ENCODE data around the gene CPLX1. TPM values are rescaled to one million over a fixed set of nuclear protein-coding genes. Genes with fewer than 3 reads are reported as not detected.

The CPLX1 gene
- total RNA-seq, 1 experiment from 2014 or later = not detected

DNA sequence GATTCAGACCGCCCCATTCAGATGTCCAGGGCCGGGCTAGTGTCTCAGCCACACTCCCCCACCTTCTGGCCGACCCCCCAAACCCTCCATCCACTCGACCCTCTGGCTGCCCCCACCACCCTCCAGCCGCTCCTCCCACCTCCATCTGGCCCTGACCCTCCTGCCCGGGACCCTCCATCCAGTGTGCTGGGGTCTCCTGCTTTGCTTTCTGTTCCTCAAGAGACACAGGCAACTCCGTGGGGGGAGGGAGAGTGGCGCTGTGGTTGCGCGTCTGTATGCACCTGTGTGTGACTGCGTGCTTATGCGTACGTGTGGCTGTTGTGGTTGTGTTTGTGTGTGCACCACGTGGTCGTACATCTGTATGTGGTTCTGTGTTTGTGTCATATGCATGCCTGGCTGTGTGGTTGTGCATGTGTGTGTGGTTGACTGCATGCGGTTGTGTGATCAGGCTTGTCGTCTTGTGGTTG, 33.3 kb downstream of the CPLX1 start:
- Histone ChIP-seq H3K4me1 (replicated peaks) (no peaks in the 10 kb centered on the region), H3K36me3 (no peaks in the 10 kb centered on the region), H3K27me3 (replicated peaks) (peaks cover 13% of the 10 kb centered on the region), H3K4me3 (no peak overlapping the region), H3K27ac (no peak overlapping the region), H3K9me3 (replicated peaks) (no peaks in the 10 kb centered on the region)
- DNase-seq (ENCODE audit: low read depth in 1 of 2, low spot score in 2 of 2) = no peak

DNA sequence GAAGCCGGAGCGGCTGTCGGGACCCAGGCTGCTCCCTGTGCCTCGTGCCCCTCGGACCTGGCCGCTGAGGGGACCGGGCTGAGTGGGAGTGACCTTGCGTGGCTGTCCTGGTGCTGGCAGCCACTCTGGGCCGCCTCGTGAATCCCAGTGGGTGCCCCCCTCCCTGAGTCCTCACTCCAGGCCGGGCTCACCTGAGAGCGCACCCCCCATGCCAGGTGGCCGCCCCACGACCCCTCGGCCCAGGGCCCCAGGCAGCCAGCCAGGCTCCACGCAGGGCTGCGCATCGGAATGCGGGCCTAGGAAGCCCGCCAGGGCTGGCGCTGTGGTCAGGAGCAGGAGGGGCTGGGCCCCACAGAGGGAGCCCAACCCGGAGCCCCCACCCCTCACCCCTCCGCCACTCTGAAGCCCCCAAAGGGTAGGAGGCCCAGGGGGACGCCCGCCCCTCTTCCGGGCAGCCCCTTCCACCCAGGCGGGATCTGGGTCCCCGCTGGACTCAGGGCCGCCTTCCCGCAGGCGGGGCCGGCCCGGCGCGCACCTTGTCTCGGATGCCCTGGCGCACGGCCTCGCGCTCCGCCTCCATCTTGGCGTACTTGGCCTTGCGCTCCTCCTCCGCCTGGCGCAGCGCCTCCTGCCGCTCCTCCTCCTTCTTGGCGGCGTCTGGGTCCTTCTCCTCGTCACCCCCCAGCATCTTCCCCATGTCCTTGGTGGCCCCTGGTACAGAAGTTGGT, 33.9 kb downstream of the CPLX1 start:
- Histone ChIP-seq H3K27ac (no peak overlapping the region), H3K36me3 (no peaks in the 10 kb centered on the region), H3K9me3 (replicated peaks) (no peaks in the 10 kb centered on the region), H3K27me3 (replicated peaks) (peaks cover 13% of the 10 kb centered on the region), H3K4me3 (no peak overlapping the region), H3K4me1 (replicated peaks) (no peaks in the 10 kb centered on the region)
- DNase-seq (ENCODE audit: low read depth in 1 of 2, low spot score in 2 of 2) = no peak

DNA sequence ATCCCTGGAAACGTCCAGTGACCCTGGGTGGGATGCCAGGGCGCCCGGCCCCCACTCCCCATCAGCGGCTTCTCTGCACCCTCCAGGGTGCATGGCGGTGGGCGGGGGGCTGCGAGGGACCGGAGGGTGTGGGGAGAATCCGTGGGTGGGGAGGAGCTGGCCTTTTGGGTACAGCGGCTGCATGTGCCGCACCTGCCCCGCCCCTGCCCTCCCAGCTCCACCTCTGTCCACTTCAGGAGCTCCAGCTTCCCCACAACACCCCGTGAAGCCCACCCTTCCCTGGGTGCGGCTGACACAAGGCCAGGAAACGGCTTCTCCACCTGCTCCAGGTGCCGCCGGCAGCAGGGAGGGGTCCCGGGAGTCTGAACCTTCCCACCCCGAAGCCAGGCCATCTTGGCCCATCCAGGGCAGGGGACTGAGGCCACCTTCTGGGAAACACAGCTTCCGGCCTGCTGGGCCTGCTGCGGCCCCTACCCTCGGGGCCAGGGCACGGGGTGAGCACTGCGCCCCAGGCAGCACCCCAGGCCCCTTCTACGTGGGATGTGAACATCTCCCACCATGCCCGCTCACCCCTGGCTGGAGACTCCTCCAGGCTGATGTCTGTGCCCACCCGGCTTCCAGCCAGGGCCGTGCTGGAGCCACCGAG, 34.6 kb downstream of the CPLX1 start:
- H3K27me3 ChIP-seq (replicated peaks) = peaks cover 13% of the 10 kb centered on the region
- H3K4me3 ChIP-seq = no peak overlapping the region
- H3K9me3 ChIP-seq (replicated peaks) = no peaks in the 10 kb centered on the region
- H3K4me1 ChIP-seq (replicated peaks) = no peaks in the 10 kb centered on the region
- no peaks in the 10 kb centered on the region for H3K36me3 ChIP-seq
- DNase-seq (ENCODE audit: low read depth in 1 of 2, low spot score in 2 of 2) = no peak
- H3K27ac ChIP-seq = no peak overlapping the region

DNA sequence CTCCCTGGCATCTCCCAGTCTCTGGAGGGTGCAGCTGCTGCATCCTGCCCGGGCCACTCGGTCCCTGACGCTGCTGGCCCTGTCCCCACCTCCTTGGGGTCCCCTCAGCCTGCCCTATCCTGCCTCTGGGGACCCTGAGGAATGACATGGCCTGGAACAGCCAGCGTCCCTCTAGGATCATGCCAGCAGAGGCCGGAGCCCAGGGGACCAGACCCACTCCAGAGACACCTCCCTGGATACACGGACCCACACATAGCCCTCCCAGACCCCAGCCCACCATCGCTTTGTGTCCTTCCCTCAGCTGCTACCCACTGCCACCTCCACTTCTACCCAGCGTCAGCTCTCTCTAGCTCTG, 35.5 kb downstream of the CPLX1 start:
- Histone ChIP-seq H3K27ac (no peak overlapping the region), H3K27me3 (replicated peaks) (peaks cover 13% of the 10 kb centered on the region), H3K4me3 (no peak overlapping the region), H3K9me3 (replicated peaks) (no peaks in the 10 kb centered on the region), H3K36me3 (no peaks in the 10 kb centered on the region), H3K4me1 (replicated peaks) (no peaks in the 10 kb centered on the region)
- DNase-seq (ENCODE audit: low read depth in 1 of 2, low spot score in 2 of 2) = no peak

DNA sequence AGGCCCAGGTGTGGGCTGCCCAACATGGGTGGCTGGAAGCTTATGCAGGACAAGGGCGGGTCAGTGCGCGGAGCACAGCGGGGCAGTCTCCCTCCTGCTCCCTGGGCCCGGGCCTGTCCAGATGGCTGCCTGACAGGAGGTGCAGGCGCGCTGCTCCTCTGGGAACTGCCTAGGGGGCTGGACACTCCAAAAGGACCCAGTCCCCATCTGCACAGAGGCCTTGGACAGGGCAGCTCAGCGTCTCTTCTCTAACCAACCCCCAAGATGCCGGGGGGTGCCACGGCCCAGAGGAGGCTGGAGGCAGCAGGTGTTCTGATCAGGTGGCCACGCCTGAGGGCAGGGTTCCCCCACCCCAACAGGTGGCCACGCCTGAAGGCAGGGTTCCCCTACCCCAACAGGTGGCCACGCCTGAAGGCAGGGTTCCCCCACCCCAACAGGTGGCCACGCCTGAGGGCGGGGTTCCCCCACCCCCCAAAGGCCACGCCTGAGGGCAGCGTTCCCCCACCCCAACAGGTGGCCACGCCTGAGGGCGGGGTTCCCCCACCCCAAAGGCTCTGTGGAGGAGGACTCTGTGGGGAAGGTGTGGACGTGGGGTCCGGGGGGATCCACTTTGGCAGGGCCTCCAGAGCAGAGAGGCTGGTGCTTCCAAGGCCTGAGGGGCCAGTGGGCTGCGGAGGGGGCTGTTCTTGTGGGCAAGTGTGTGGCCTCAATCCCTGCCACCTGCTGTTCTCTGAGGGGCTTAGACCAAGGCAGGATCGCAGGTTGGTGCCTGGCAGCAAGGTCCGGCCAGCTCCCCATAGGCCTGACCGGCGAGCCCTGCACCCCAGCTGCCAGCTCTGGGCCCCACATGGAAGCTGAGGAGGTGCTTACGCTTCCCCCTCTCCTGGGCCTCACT, 36.1 kb downstream of the CPLX1 start:
- Histone ChIP-seq H3K36me3 (no peaks in the 10 kb centered on the region), H3K4me3 (no peak overlapping the region), H3K27ac (no peak overlapping the region), H3K9me3 (replicated peaks) (no peaks in the 10 kb centered on the region), H3K4me1 (replicated peaks) (no peaks in the 10 kb centered on the region), H3K27me3 (replicated peaks) (peaks cover 13% of the 10 kb centered on the region)
- DNase-seq (ENCODE audit: low read depth in 1 of 2, low spot score in 2 of 2) = no peak

DNA sequence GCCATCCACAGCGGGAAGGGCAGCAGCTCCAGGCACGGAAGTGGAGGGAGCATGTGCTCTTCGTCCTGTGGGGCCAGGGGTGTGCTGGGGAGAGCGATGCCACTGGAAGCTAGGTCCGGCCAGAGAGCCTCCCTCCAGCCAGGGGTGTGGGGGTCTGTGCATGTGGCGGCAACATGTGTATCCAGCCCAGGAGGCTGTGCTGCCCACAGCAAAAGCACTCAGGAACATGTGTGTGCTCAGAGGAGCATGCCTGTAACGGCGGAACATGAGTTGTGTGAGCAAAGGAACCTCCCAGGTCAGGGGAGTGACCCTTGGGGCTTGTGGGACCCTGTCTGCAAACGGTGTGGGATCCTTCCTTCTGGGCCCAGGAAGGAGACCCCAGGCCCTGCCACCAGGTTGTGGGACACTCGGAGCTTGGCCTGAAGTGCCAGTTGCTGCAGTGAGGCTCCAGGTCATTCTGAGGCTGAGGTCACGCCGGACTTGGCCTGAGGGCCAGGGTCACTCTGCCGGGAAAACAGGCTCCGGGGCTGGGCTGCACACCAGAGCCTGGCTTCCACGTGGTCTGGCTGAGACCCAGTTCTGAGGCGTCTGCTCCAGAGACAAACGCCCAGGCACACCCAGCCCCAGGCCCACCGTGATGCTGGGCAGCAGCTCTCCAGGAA, 37.2 kb downstream of the CPLX1 start:
- no peaks in the 10 kb centered on the region for H3K9me3 ChIP-seq (replicated peaks)
- no peak overlapping the region for H3K27ac ChIP-seq
- no peaks in the 10 kb centered on the region for H3K36me3 ChIP-seq
- H3K4me1 ChIP-seq (replicated peaks) = no peaks in the 10 kb centered on the region
- no peak for DNase-seq (ENCODE audit: low read depth in 1 of 2, low spot score in 2 of 2)
- H3K27me3 ChIP-seq (replicated peaks) = peaks cover 5% of the 10 kb centered on the region
- no peak overlapping the region for H3K4me3 ChIP-seq

DNA sequence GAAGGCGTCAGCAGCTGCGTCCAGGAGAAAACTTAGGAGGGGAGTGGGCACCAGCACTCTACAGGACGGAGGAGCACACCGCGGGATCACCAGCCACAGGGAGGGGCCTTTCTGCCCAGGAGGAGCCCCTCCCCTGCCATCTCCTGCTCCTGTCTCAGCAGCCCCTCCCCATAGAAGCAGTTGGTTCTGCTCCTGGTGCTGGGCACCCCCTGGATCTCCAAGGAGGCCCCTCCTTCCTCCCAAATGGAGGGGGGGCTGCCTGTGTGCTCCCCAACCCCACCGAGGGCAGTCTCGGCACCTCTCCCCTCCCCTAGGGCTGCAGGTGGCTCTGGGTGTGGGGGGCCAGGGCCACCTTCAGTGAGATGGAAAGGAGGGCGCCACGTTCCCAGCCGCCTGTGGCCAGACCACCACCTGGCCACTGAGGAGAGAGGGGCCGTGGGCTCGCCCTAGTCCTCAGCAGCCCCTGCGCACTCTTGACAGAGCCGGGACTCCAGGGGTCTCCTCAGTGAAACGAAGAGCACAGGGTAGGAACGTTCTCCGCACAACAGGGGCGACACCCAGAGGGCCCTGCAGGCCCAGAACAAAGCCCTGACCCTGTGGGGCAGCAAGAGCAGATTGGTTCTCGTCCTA, 37.8 kb downstream of the CPLX1 start:
- no peak for DNase-seq (ENCODE audit: low read depth in 1 of 2, low spot score in 2 of 2)

DNA sequence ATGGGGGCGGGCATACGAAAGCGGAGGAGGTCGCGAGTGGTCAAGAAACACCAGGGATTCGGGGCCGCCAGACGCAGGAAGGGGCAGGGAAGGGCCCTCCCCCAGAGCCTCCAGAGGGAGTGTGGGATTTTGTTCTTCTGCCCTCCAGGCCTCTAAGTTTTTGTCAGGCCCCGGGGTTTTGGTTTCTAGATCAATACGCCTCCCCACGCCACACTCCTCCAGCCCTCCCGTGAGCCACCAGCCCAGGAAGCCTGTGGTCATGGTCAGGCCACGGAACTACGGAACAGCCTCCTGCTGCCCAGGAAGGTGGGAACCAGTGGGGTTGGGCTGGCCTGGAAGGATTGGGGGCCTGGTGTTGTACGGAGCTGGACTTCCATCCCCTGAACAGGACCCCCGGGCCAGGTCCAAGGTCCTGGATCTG, 38.4 kb downstream of the CPLX1 start:
- no peaks in the 10 kb centered on the region; the same call in 1 of the 2 replicates for H3K4me1 ChIP-seq (replicated peaks)
- no peak for DNase-seq (ENCODE audit: low read depth in 1 of 2, low spot score in 2 of 2)
- peaks cover 4% of the 10 kb centered on the region; the same call in 1 of the 2 replicates for H3K27me3 ChIP-seq (replicated peaks)
- no peak overlapping the region for H3K4me3 ChIP-seq
- no peaks in the 10 kb centered on the region for H3K9me3 ChIP-seq (replicated peaks)
- no peak overlapping the region for H3K27ac ChIP-seq
- no peaks in the 10 kb centered on the region for H3K36me3 ChIP-seq

More for the DNA sequence above, 37.8 kb downstream of the CPLX1 start:
- H3K4me1 ChIP-seq (replicated peaks) = no peaks in the 10 kb centered on the region
- H3K9me3 ChIP-seq (replicated peaks) = no peaks in the 10 kb centered on the region
- H3K27ac ChIP-seq = no peak overlapping the region
- H3K36me3 ChIP-seq = no peaks in the 10 kb centered on the region
- H3K27me3 ChIP-seq (replicated peaks) = peaks cover 4% of the 10 kb centered on the region; the same call in 1 of the 2 replicates
- H3K4me3 ChIP-seq = no peak overlapping the region

DNA sequence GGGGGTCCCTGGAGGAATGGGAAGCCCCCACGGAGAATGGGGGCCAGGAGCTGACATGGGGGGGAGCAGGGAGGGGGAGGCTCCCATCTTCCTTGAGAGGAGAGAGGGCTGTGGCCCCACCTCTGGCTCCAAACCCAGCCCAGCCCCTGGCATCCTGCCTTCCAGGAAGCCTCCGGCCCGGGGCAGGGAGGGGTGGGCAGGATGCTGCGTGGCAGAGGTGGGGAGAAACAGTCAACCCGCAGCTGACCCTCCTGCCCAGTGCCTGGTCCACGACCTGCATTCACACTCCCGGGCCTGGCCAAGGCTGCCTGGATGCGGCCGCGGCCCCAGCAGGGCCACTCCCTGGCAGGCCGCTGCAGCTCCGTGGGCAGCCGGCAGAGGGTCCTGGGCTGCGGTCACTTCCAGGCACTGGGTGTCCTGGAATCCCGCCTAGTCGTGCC, 39.0 kb downstream of the CPLX1 start:
- DNase-seq (ENCODE audit: low read depth in 1 of 2, low spot score in 2 of 2) = no peak
- no peak overlapping the region for H3K27ac ChIP-seq
- no peaks in the 10 kb centered on the region for H3K9me3 ChIP-seq (replicated peaks)
- no peaks in the 10 kb centered on the region; the same call in 1 of the 2 replicates for H3K4me1 ChIP-seq (replicated peaks)
- no peak overlapping the region for H3K4me3 ChIP-seq
- H3K27me3 ChIP-seq (replicated peaks) = no peaks in the 10 kb centered on the region; the same call in 1 of the 2 replicates
- H3K36me3 ChIP-seq = no peaks in the 10 kb centered on the region

DNA sequence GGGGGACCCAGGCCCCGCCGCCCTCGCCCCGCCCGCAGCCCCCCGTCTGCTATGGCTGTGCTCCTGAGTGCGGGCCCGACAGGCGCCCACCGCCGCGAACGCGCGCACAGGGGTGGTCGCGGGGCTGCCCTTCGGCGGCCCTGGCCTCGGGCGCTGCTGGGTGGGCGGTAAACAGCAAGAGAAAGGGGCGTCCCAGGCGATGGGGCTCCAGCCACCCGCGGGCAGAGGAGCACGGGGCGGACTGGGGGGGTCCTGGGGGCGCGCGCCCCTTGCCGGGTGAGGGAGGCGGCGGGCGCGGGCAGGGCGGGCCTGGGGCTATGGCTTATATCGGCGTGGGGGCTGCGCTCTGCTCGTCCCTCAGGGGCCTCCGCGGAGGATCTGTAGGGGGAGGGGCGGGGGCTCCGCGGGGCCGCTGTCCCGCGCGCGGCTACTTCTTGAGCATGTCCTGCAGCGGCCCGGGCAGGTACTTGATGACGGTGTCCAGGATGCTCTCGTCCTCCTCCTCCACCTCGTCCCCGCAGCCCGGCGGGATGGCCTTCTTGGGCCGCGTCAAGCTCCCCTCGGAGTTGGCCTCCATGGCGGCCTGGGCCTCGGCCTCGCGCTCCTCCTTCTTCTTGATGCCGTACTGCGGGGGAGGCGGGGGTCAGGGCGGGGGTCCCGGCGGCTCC, 39.7 kb downstream of the CPLX1 start:
- DNase-seq (ENCODE audit: low read depth in 1 of 2, low spot score in 2 of 2) = no peak
- no peak overlapping the region for H3K27ac ChIP-seq
- H3K36me3 ChIP-seq = peaks cover 4% of the 10 kb centered on the region
- H3K27me3 ChIP-seq (replicated peaks) = no peaks in the 10 kb centered on the region
- H3K4me1 ChIP-seq (replicated peaks) = no peaks in the 10 kb centered on the region; the same call in 1 of the 2 replicates
- no peak overlapping the region for H3K4me3 ChIP-seq
- H3K9me3 ChIP-seq (replicated peaks) = no peaks in the 10 kb centered on the region

DNA sequence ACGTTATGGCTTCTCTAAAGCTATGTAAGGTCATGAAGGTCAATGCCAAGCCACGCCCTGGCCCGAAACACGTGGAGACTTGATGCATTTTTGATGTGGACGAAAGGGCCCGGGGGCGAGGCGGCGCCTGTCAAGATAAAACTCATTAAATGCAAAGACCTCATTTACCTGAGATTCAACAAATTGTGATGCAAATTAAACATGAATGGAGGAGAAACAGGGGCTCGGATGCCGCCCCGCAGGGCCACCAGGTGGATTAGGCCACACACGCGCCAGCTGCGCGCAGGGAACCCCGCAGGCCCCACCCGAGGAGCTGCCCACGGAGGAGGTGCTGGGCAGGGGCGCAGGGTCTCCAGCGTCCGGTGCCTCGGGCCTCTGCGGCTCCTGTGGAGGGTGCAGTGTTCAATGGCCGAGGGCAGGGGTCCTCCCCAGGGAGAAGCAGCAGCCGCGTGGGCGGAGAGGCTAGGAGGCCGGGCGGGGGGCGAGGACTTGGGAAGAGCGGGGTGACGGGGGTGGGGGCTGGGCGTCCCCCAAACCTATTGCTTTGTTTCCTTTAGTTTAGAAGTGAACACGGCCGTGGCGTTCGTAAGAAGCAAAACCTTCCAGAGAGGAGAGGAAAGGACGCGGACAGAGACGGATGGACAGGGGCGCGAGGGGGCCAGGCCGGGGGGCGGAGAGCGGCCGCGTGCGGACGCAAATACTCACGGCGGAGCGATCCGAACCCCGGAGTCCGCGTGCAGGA, 40.4 kb downstream of the CPLX1 start:
- H3K4me1 ChIP-seq (replicated peaks) = no peaks in the 10 kb centered on the region; the same call in 1 of the 2 replicates
- DNase-seq (ENCODE audit: low read depth in 1 of 2, low spot score in 2 of 2) = no peak
- H3K9me3 ChIP-seq (replicated peaks) = no peaks in the 10 kb centered on the region

More for the DNA sequence above, 40.4 kb downstream of the CPLX1 start:
- peaks cover 9% of the 10 kb centered on the region for H3K36me3 ChIP-seq
- no peaks in the 10 kb centered on the region for H3K27me3 ChIP-seq (replicated peaks)
- H3K27ac ChIP-seq = no peak overlapping the region
- no peak overlapping the region for H3K4me3 ChIP-seq
